HG02798 (cell line): ENCODE results near the gene BCAS3.
"Not testable (repeated sequence)": the region's sequence is repeated elsewhere in the genome, so short reads cannot be mapped to it uniquely, and the experiment has no call there.

ENCODE experiments used
- ATAC-seq: cut with Tn5 transposase; IDR thresholded peaks from one replicate; pipeline ENCODE4 v1.9.1; 2021; ENCODE audit warnings: mild to moderate bottlenecking; ENCODE audit not compliant: unreplicated experiment, poor library complexity

Gene BCAS3

DNA sequence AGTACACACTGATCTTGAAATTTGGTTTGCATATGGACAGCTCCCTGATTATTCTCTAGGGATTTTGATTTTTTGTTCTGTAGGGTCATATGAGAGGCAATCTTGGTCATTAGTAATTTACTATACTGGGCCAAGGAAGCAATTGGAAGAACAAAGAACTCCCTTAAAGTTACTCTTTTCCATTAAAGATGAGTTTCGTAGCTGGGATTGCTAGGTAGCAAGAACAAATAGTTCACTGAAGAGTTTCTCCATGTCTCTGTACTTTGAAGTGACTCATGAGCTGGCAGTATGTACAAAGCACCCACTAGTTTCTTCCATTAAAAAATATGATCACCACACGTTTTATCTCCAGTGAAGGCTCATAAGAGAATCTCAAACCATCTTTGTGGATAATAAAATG lies 6.2 kb upstream of the BCAS3 start:
- ATAC-seq: no peak

DNA sequence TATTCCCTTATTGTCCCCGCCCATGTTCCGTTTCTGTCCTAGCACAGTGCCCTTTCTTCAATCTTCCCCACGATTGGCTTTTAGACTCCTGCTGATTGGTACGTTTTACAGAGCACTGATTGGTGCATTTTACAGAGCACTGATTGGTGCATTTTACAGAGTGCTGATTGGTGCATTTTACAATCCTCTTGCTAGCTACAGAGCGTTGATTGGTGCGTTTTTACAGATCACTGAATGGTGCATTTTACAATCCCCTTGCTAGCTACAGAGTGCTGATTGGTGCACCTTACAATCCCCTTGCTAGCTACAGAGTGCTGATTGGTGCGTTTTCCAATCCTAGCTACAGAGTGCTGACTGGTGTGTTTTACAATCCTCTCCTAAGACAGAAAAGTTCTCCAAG lies 3.0 kb upstream of the BCAS3 start:
- not testable (repeated sequence) for ATAC-seq

DNA sequence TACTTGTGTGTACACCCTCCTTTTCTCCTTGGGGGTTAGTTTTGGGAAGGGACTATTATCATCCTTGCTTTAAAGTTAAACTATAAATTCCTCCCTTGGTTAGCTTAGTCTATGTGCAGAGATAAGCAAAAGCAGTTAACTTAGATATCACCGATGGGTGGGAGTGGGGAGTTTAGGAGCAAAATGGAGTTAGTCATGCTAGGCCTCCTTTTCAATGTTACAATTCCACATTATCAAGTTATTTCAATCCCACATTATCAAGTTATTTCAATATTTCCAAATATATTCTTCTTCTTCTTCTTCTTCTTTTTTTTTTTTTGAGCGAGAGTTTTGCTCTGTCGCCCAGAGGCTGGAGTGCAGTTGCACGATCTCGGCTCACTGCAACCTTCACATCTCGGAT lies 1.7 kb upstream of the BCAS3 start:
- no peak for ATAC-seq

DNA sequence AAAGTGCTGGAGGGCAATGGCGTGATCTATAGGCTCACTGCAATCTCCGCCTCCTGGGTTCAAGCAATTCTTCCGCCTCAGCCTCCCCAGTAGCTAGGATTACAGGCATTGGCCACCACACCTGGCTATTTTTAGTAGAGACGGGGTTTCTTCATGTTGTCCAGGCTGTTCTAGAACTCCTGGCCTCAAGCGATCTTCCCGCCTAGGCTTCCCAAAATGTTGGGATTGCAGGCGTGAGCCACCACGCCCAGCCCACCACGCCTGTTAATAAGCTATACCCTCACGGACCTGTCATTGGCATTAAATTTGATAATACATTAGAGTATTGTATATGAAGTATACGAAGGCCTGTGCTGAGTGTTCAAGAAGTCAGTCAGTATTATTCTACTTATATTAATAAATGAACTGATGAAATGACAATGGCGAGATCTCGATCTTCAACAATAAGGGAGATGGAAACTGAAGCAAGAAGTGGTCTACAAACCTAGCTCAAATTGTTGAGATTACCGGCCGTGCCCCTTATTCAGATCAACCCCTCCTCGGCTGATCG lies 818 bp upstream of the BCAS3 start:
- no peak for ATAC-seq

DNA sequence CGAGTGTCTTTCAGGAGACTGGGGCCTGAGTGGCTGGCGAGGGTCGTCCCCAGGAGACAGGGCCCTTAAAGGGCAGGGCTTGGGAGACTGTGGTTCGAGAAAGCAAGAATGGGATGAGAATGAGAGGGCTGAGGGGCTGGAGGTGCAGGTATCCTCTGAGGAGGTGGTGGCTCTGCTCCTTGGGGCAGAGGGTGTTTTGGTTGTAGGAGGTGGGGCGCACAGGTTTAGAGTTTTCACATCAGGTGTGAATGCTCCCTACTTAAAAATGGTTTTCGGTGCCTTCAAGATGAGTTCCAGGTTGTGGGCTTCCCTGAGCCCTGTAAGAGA lies 430 bp downstream of the BCAS3 start:
- no peak for ATAC-seq

DNA sequence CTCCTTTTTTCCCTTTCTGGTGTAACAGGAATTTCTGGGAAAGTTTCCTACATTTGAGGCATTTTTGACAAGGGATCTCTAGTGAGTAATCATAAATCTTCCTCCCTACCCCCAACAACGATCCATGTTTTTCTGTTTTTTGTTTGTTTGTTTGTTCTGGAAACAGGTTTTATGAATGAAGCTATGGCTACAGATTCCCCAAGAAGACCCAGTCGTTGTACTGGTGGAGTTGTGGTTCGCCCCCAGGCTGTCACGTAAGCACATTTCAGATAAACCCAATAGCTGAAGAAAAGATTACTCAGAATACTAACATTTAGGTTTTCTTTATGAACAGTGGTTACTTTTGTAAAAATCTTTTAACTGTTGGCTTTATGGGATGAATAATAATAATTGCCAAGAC lies 1.6 kb downstream of the BCAS3 start:
- ATAC-seq: no peak

DNA sequence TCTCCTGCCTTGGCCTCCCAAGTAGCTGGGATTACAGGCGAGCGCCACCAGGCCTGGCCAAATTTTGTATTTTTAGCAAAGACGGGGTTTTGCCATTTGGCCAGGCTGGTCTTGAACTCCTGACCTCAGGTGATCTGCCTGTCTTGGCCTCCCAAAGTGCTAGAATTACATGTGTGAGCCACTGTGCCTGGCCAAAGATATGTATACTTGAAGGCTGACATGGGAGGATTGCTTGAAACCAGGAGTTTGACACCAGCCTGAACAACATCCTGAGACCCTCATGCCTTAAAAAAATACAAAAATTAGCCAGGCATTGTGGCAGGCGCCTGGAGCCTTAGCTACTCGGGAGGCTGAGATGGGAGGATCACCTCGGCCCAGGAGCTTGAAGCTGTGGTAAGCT lies 3.1 kb downstream of the BCAS3 start:
- no peak for ATAC-seq

DNA sequence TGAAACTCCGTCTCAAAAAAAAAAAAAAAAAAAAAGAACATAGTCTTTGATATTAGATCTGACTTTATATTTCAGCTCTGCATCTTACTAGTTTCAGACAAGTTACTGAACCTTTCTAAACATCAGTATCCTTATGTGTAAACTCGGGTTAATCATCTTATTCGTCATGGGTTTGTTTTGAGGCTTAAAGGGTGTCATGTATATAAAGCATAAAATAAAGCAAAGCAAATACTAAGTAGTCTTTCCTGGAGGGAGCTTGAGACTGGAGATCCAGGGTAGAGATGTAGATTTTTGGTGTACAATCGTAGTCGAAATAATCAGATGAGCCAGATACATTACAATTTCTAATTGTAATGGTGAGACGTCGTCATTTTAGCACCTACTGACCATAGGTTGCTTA lies 7.8 kb downstream of the BCAS3 start:
- ATAC-seq: no peak

DNA sequence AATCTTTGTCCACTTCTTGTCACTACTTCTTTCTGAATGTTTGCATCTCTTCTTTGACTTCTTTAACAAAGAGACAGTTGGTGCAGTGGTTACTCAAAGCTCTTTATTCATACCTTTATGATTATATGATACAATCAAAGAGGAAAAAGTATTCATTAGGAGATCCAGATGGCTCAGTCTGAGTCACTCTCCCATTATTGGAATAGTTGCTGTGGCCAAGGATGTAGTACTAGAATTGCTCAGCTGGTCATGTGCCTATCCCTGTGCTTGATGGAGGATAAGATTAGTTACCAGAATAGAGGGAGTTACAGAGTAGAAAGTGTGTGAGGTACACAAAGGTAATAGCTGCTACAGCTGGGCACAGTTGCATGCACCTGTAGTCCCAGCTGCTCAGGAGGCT lies 18.3 kb downstream of the BCAS3 start:
- no peak for ATAC-seq

DNA sequence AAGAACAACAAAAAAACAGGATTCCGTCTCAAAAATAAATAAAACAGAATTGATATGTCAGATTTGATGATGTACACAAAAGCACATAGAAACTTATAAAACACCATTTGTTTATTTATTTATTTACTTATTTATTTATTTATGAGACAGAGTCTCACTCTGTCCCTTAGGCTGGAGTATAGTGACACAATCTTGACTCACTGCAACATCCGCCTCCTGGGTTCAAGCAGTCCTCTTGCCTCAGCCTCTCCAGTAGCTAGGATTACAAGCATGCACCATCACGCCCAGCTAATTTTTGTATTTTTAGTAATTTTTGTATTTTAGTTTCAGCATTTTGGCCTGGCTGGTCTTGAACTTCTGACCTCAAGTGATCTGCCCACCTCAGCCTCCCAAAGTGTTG lies 21.4 kb downstream of the BCAS3 start:
- ATAC-seq: no peak

DNA sequence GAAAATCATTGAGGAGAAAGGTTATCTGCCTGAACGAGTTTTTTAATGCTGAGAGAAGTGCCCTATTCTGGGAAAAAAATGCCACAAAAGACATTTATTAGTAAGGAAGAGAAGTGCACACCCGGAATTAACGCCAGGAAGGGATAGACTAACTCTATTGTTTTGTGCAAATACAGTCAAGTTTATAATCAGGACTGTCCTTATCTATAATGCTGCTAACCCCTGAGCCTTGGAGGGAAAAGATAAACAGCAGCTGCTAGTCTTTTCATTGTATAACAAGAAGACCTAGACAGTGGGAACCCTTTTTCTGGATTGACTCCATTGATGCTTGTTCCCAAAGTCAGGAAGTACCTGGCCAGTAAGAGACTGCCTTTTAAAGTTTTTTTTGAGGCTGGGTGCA lies 26.5 kb downstream of the BCAS3 start:
- no peak for ATAC-seq

DNA sequence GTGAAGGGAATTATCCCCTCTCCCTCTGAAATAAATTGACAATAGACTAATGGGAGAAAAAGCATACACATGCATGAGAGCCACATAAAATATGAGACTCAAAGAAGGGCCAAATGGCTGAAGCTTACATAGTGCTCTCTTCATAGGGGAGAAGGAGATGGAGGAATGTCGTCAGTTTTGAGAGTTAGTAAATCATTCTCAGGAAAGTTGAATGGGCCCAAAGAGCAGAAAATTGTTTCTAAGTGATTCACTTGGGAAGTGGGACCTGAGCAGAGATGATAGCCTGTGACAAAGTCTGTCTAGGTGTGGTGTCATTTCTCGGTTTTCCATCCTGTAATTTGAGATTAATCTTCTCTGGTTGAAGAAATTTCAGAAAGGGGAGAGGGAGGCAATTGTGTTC lies 35.0 kb downstream of the BCAS3 start:
- no peak for ATAC-seq

DNA sequence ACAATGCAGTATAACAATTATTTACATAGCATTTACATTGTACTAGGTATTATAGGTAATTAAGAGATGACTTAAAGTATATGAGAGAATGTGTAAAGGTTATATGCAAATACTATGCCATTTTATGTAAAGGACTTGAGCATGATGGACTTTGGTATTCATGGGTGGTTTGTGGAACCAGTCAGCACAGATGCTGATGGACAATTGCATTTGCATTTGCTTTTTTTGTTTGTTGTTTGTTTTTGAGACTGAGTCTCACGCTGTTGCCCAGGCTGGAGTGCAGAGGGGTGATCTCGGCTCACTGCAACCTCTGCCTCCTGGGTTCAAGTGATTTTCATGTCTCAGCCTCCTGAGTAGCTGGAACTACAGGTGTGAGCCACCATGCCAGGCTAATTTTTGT lies 36.0 kb downstream of the BCAS3 start:
- ATAC-seq: no peak

DNA sequence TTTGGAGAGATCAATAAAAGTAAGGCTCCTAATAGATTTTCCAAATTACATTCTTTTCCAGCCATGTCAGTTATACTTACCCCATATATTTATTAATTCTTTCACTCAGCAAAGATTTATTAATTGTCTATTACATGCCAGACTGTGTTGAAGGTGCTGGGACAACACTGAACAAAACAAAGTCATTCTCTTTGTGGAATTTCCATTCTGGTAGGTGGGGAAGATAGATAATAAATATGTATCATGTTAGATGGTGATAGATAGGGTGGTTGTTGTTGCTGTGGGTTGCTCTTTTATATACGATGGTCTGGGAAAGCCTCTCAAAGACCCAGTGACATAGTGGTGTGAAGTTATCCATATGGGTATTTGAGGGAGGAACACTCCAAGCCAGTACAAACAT lies 39.1 kb downstream of the BCAS3 start:
- no peak for ATAC-seq

DNA sequence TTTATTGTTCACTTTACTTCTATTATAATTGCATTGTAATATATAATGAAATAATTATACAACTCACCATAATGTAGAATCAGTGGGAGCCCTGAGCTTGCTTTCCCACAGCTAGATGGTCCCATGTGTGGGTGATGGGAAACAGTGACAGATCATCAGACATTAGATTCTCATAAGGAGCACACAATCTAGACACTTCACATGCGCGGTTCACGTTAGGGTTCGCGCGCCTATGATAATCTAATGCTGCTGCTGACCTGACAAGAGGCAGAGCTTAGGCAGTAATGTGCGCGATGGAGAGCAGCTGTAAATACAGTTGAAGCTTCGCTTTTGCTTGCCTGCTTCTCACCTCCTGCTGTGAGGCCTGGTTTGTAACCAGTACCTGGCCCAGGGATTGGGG lies 40.2 kb downstream of the BCAS3 start:
- ATAC-seq: no peak

DNA sequence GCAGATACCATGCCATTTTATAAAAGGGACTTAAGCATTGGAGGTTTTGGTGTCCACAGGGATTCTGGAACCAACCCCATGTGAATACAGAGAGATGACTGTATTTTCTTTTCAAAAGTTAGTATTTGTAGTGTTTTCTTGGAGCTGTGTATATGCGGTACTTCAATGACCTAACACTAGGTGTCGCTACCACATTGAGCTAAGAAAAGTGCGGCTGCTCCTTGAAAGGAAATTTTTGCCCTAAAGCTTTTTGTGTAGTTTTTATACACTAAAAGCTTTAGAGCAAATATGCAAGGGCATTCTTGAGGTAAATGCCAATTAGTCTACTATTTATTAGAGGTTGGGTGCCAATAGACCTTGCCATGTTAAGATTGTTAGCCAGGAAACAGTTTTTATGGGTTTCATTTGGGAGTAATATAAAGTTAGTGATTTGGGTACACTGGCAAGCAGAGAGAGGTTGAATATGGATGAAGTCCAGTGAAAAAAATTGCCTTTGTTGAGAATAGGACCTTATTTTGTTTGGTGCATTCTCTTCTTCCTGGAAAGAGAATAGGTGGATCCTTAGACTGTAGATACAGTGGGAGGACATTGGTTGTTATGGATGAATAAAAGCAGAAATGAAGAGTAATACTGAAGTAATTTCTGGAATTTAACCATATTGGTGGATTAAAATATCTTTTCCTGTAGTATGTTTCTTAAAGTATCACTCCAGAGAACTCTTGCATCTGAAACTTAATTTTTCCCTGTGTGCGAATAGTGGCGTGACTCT lies 43.3 kb downstream of the BCAS3 start:
- ATAC-seq: no peak

DNA sequence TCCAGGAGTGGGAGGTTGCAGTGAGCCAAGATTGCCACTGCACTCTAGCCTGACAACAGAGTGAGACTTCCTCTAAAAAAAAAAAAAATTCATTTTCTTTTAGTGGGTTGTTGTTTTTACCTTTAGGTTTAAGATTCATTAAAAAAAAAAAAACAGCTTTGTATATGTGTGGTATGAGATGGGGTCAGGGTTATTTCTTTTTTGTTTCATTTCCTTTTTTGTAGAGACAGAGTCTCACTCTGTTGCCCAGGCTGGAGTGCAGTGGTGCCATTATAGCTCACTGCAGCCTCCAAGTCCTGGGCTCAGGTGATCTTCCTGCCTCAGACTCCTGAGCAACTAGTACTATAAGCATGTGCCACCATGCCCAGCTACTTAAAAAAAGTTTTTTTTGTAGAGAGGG lies 47.0 kb downstream of the BCAS3 start:
- ATAC-seq: no peak

DNA sequence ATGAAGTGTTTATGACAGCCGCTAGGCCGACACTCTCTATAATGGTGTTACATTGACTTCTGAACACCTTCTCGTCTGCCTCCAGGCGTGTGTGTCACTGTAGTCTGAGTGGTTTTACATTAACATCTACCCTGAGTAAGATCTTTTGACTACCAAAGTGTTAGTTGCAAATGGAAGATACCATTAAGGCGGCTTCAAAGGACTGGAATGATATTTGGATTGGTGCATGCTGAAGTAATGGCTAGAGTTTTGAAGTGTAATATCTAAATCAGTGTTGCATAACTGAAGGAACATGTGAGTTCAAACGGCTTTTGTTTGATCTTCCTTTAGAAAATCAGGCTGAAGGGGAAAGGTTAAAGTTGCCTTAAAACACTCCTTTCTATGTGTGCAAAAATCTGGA lies 52.2 kb downstream of the BCAS3 start:
- no peak for ATAC-seq

DNA sequence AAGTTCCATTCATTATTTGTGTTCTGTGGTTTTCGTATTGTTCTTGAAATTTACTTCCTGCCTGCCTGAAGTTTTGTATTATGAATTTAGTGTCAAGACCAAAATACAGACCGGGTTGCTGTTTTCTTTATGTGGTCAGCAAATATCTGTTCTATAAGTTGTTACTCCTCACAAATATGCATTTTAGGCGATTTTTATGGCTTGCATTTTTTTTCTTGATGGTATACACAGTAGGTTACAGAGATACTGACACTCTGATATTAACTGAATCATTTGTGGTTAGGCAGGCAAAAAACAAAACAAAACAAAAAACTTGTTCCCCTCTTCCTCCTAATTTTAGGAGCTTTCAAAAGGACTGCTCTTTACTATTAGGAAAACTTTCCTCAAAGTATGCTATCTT lies 52.6 kb downstream of the BCAS3 start:
- no peak for ATAC-seq

DNA sequence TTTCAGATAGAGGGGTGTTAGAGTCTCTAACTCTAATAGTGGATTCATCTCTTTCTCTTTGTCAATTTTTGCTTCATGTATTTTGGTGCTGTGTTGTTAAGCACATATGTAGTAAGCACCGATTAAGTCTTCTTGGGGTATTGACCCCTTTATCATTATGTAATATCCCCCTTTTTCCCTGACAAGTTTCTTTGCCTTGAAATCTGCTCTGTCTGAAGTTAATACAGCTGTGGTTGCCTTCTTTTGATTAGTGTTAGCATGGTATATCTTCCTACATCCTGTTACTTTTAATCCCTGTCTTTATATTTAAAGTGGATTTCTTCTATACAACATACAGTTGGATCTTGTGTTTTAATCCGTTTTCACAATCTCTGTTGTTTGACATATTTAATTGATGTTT lies 60.6 kb downstream of the BCAS3 start:
- no peak for ATAC-seq

DNA sequence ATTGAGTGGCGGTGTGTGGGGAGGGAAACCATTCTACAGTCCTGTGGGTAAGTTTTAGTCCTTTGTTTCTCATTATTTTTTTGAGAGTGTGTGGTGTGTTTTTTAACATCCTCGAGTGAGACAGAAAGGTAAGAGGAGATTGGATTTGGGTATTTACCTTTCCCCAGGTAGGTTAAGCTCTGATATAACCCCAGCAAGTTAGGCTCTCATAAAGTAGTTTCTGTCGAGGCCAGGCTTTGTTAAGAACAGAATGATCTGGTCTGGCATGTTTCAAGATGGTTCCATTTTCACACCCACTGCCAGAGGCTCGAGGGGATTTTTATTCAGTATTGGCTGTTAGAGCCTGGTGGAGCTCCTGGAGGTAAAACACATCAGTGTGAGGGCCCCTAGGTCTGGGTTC lies 62.9 kb downstream of the BCAS3 start:
- no peak for ATAC-seq

DNA sequence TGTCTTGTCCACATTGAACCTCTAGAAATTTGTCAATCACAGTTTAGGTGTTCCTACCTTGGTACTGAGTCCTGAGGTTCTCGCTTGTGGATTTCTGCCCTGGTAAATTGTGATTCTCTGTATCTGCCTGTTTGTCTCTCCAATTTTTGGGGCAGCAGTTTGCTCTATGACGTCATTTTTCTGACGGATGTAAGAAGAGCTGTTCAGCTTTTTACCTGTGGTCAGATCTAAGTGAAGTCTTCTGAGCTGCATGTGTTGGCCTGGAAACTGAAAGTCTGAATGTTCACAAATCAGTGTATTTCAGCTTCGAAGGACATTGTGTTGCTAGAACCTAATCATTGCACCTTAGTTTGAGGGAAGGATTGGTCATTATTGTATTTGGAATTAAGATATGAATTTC lies 63.4 kb downstream of the BCAS3 start:
- no peak for ATAC-seq

DNA sequence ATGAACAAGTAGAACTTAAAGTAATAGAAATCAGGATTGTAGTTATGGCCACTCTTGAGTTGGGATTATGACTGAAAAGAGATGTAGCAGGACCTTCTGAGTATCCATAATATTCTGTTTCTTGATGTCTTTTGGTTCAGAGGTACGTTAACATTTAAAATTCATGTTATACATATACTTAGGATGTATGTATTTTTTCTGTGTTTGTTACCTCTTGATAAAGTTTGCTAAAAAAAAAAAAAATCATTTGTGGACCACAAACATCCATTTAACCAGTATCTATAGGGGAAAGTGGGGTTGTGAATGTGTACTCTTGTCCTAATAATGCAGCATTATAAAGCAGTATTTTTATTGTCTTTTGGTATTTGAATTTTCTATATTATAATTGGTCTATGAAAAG lies 65.6 kb downstream of the BCAS3 start:
- no peak for ATAC-seq
